Measurements from ENCODE around the gene ABCE1.

ABCE1 gene

GRCh38 chr4:145176641-145177432, 78.7 kb downstream of the ABCE1 start:
- Mint-ChIP-seq H3K4me1 (ENCODE audit: low read depth) (peaks cover 36% of the 10 kb centered on the region), H3K4me3 (peak overlapping the region; percentile 88), H3K27me3 (ENCODE audit: low read depth) (no peaks in the 10 kb centered on the region), H3K36me3 (ENCODE audit: low read depth) (peaks cover 34% of the 10 kb centered on the region), H3K27ac (peak overlapping the region; percentile 96), H3K9me3 (no peaks in the 10 kb centered on the region)
- DNase-seq (ENCODE audit: low spot score), result no peak

DNA sequence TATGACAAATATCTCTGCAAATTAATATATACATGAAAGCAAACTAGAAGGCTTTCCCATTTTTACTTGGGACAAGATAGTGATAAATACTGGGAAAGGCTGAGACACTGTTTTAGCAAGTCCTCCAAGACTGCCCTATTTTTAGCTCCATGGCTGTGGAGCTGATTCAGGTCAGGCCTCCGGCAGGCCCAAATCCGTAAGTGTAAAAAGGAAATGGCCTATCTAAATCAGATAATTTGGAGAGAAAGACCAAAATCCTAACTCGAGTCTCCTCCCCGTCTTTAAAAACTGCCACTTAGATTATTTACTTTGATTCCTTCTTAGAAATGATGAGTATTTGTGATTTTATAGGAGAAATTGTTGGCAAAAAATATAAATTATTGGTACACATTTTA, 79.4 kb downstream of the ABCE1 start:
- H3K27me3 Mint-ChIP-seq (ENCODE audit: low read depth), result no peaks in the 10 kb centered on the region
- peaks cover 31% of the 10 kb centered on the region for H3K36me3 Mint-ChIP-seq (ENCODE audit: low read depth)
- peak overlapping the region; percentile 96 for H3K27ac Mint-ChIP-seq
- H3K4me3 Mint-ChIP-seq, result peak overlapping the region; percentile 88
- H3K9me3 Mint-ChIP-seq, result no peaks in the 10 kb centered on the region
- H3K4me1 Mint-ChIP-seq (ENCODE audit: low read depth), result peaks cover 38% of the 10 kb centered on the region
- no peak for DNase-seq (ENCODE audit: low spot score)

DNA sequence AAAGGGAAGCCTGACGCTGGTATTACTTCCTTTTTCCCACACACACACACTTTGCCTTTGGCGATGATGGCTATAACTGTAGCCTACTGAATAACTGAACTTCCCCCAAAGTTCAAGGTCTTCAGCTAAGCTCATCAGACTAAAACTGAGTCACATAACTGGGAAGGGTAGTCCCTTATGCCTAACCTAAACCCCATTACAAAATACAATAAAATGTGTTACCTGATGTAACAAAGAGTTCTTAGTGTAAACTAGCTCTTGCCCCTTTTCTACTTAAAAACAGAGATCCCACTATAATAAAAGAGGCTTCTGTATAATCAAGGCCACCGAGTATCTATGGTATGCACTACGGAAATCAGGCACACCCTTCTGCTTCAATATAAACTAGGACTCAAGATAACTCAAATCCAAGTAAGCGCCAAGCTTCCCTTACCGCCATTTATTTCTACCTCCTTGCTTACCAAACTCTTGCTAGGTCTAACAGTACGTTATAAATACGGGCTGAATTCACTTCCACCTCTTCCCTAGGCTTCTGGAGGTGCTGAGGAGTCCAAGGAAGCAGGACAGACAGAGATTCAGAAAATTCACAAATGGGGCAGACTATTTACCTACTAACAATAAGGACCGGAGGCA, 79.9 kb downstream of the ABCE1 start:
- Mint-ChIP-seq H3K4me3 (peak overlapping the region; percentile 88), H3K27me3 (ENCODE audit: low read depth) (no peaks in the 10 kb centered on the region), H3K4me1 (ENCODE audit: low read depth) (peaks cover 38% of the 10 kb centered on the region), H3K9me3 (no peaks in the 10 kb centered on the region), H3K36me3 (ENCODE audit: low read depth) (peaks cover 31% of the 10 kb centered on the region), H3K27ac (peak overlapping the region; percentile 96)
- peak; percentile 10 for DNase-seq (ENCODE audit: low spot score)

GRCh38 chr4:145178740-145179280, 80.7 kb downstream of the ABCE1 start:
- H3K36me3 Mint-ChIP-seq (ENCODE audit: low read depth), result peaks cover 27% of the 10 kb centered on the region
- H3K27me3 Mint-ChIP-seq (ENCODE audit: low read depth), result no peaks in the 10 kb centered on the region
- H3K4me1 Mint-ChIP-seq (ENCODE audit: low read depth), result peaks cover 37% of the 10 kb centered on the region
- DNase-seq (ENCODE audit: low spot score), result no peak
- H3K4me3 Mint-ChIP-seq, result peak overlapping the region; percentile 88
- peak overlapping the region; percentile 96 for H3K27ac Mint-ChIP-seq
- no peaks in the 10 kb centered on the region for H3K9me3 Mint-ChIP-seq

Data from T-helper 2 cell treated with Interferon-gamma antibody and Interleukin-4, amounts not matched to agents 5 μg/mL and 100 μg/mL, for 36 hours (primary cell).